Fibroblast of skin of abdomen (primary cell): ENCODE results near the gene SLC25A30.
"Not testable (repeated sequence)": the region's sequence is repeated elsewhere in the genome, so short reads cannot be mapped to it uniquely, and the experiment has no call there.

Experiments used
- DNase-seq: peaks from one replicate; pipeline ENCODE4 v3.0.0-alpha.2; 2013

The SLC25A30 gene

DNA sequence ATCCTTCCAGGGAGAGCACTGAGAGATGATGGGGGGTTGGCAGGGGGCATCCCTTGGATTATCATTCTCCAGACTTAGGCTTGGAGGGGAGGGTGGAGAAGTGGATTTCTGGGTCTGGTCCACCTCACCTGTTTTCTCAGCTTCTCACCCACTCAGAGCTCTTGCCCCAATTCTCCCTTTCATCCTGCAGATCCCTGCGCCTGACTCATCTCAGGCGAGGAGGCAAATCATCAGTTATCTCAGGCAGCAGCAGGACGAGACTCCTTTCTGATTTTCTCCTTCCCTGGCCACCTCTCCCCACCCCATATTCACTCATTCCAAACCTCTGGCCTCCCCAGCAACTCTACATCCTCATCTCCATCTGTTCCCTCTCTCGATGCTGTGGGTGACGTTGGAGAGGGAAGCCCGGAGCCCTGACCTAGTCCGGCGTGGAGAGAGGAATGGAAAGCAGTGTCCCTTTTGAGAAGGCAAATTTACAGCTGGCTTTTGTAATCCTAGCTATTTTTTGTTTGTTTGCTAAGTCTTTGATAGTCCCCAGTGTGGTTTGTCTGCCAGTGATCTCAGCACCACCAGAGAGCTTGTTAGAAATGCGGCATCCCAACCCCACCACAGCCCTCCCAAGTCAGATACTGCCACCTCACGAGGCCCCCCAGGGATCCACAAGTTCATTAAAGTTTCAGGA is 53.2 kb downstream of the SLC25A30 start:
- DNase-seq: no peak

DNA sequence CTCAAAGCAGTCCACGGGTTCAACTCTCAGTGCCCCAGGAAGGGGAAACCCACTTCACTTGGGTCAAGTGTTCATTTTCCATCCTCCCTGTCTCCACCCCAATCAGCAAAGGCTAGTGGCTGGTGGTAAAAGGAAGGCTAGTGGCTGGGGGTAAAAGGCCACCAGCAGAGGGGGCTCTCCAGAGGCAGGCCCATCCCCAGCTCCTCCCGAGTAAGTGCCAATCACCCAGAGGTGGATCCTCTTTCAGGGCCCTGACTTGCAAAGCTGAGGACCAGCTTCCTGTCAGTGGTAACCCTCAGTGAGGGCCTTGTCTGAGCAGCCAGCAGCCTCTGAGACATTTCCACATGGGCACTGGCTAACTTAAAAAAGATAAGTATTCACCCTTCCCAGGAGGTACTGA is 55.2 kb downstream of the SLC25A30 start:
- DNase-seq: no peak

DNA sequence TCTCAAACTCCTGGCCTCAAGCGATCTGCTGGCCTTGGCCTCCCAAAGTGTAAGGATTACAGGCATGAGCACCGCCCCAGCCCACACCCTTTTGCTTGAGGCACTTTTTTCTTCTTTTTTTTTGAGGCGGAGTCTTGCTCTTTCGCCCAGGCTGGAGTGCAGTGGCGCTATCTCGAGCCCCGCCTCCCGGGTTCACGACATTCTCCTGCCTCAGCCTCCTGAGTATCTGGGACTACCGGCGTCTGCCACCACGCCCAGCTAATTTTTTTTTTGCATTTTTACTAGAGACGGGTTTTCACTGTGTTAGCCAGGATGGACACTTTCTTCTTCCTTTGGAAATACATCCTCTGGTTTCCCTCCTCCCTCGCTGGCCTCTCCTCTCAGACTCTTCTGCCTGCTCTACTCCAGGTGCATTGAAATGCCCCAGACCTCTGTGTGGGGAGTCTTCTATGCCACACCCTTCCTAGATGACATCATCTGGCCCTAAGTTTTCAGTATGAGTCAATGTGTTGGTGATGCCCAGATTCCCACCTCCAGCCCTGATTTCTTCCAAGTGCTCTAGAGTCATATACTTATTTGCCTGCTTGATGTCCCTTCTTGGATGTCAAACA is 56.5 kb downstream of the SLC25A30 start:
- DNase-seq: no peak

DNA sequence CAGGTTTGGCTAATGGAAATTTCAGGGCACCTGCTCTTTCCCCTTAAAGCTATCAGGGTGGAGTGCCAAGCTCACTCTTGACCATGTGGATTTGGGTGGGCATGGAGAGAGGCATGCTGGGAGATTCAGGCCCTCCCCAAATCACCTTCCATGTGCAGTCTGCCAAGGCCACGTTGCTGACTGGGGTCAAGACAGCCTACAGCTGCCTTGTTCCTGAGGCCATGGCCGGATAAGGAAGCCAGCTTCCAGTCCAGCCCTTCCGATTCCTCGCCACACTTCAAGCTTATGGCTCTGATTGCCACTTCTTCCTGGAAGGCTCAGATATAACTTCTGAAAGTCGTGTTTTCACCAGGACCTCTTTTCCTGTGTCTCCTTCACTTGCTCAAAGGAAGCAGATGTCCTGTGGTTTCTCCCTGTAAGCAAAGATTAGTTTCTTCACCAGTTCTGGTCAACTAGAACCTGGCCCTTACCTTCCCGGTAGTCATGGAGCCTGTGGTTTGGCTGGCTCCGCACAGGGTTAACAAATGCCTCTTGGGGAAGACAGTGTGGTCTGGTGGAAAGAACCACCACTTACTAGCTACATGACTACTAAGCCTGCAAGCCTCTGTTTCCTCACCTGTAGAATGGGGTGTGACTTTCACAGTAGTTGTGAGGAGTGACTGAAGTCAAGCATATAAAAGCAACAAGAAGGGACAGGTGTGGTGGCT is 61.1 kb downstream of the SLC25A30 start:
- DNase-seq: no peak

DNA sequence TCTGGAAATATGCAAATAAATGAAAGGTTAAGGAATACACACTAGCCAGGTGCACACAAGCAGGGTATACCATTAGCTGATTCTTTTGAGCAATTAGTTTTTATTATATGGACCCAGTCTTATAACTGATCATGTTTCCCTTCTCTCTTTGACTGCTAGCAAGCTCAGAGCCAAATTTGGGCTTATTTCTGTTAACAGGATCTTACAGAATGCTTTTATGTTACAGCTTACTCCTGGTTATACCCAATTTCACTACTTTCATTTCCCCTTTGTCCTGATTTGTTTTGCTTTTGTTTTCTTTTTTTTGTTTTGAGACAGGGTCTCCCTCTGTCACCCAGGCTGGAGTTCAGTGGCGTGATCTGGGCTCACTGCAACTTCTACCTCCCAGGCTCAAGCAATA is 64.3 kb downstream of the SLC25A30 start:
- DNase-seq: no peak

DNA sequence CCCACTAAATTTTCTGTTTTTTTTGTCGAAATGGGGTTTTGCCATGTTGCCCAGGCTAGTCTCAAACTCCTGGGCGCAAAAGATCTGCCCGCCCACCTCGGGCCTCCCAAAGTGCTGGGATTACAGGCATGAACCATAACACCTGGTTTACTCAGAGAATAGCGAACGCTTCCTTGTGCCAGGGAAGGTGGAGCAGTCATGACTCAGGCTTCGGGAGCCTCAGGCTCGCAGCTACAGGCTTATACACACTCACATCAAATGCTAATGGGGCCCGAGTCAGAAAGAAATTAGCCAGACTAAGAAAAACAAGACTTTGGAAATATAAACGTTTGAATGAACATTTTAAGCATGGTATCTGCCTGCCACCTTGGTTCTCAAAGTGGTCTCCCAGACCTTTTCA is 66.1 kb downstream of the SLC25A30 start:
- no peak for DNase-seq

DNA sequence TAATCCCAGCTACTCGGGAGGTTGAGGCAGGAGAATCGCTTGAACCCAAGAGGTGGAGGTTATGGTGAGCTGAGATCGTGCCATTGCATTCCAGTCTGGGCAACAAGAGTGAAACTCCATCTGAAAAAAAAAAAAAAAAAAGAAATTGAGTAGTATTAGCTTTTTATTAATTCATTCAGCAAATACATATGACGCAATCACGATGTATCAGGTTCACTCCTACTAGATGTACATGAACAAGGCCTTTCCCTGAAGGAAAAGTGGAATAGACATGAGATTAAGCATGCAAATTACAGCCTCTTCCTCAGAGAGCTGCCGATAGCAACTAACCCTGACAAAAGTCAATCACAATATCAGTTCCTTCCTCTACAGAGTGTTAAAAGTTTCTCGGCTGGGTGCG is 68.0 kb downstream of the SLC25A30 start:
- DNase-seq: no peak

DNA sequence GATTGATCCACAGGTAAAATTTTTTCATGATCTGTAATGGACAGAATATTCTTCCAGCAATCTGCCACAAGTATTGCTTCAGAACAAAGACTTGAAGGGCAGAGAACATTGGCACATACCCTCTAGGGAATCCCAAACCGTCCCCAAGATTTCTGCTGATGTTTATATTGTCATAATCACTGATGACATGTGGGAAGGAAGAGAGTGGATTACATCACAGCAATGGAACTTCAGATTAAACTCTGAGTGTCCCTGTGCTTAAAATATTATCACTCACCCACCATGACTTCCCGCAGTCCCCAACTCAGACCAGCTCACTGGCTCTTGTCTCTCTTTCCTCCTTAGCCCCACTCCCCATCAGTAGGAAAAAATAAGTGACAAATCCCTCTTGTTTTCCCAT is 68.7 kb downstream of the SLC25A30 start:
- DNase-seq: no peak

DNA sequence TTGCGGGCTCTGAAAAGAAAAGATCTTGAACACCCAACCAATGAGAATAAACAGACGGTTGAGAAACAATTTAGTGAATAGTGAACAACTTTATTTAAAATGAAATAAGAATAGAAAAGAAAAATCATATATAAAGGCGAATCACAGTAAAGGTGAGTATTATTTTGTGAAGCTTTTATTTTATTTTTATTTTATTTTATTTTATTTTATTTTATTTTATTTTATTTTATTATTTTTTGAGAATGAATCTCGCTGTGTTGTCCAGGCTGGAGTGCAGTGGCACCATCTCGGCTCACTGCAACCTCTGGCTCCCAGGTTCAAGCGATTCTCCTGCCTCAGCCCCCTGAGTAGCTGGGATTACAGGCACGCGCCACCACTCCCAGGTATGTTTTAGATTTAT is 74.1 kb downstream of the SLC25A30 start:
- not testable (repeated sequence) for DNase-seq
